Spleen (tissue), 7 donors: ENCODE data around the gene CYP24A1.

Experiments
- POLR2A ChIP-seq, 3 donors: fragments of 450-650 bp; IDR thresholded peaks; one replicate each; pipeline ENCODE4 v1.5.1; 2017; ENCODE audit warnings: antibody characterized with exemption in 3 of 3, mild to moderate bottlenecking in 1 of 3
- POLR2AphosphoS5 ChIP-seq, 3 donors: sonication (generic); formaldehyde crosslinking; IDR thresholded peaks; one replicate each; pipeline ENCODE4 v1.5.1; 2017; ENCODE audit warnings: antibody characterized with exemption in 3 of 3
- TF ChIP-seq, protein P1 (sequence below), 11 experiments: fragments of 200-600 bp in 7 of 11; fragments of 450-650 bp in 4 of 11; sonication (generic) in 4 of 11; IDR thresholded peaks in 8 of 11; conservative IDR thresholded peaks in 3 of 11; 1 replicate in 7 of 11; 2 replicates in 4 of 11; pipeline versions ENCODE4 v1.4.0 to v1.8.0; 2016 to 2021; ENCODE audit warnings: antibody characterized with exemption in 11 of 11, inconsistent platforms in 4 of 11, mild to moderate bottlenecking in 1 of 11
- donor health status: DM: no; HTN: no; CAD: no; lungs with moderate emphysema.
- donor health status: DM: no; HTN: no; CAD: no.
- donor health status: DM: no; HTN: no; CAD: no.

DNA sequence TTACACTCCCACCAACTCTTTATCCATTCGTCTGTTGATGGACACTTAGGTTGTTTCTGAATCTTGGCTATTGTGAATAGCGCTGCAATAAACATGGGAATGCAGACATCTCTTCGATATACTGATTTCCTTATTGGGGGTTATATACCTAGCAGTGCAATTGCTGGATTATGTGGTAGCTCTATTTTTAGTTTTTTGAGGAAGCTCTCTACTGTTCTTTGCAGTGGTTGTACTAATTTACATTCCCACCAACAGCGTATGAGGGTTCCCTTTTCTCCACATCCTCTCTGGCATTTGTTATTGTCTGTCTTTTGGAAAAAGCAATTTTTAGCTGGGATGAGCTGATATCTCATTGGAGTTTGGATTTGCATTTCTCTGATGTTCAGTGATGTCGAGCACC, 29.5 kb upstream of the CYP24A1 start:
- TF ChIP-seq, protein P1, sequence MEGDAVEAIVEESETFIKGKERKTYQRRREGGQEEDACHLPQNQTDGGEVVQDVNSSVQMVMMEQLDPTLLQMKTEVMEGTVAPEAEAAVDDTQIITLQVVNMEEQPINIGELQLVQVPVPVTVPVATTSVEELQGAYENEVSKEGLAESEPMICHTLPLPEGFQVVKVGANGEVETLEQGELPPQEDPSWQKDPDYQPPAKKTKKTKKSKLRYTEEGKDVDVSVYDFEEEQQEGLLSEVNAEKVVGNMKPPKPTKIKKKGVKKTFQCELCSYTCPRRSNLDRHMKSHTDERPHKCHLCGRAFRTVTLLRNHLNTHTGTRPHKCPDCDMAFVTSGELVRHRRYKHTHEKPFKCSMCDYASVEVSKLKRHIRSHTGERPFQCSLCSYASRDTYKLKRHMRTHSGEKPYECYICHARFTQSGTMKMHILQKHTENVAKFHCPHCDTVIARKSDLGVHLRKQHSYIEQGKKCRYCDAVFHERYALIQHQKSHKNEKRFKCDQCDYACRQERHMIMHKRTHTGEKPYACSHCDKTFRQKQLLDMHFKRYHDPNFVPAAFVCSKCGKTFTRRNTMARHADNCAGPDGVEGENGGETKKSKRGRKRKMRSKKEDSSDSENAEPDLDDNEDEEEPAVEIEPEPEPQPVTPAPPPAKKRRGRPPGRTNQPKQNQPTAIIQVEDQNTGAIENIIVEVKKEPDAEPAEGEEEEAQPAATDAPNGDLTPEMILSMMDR (IDR thresholded peaks at IDR 0.05 in 8 of 11, conservative IDR thresholded peaks at IDR 0.05 in 3 of 11): no peak
- no peak for TF ChIP-seq POLR2A (IDR thresholded peaks at IDR 0.05)
- TF ChIP-seq POLR2AphosphoS5 (IDR thresholded peaks at IDR 0.05): no peak
